Body of pancreas (tissue), 4 donors: Measurements from ENCODE around the gene TUBA1A.
"Not testable (repeated sequence)": the region's sequence is repeated elsewhere in the genome, so short reads cannot be mapped to it uniquely, and the experiment has no call there.

Experiments
- CTCF ChIP-seq, 7 experiments: fragments of 450-650 bp in 4 of 7; fragments of 200-600 bp in 3 of 7; sonication (generic) in 3 of 7; IDR thresholded peaks; one replicate each; pipeline ENCODE4 v1.5.1; 2016 to 2019; ENCODE audit warnings: antibody characterized with exemption in 7 of 7
- POLR2A ChIP-seq, 3 donors: fragments of 450-650 bp; IDR thresholded peaks; one replicate each; pipeline ENCODE4 v1.6.1; 2016; ENCODE audit warnings: antibody characterized with exemption in 3 of 3, mild to moderate bottlenecking in 2 of 3

- TF ChIP-seq CTCF, POLR2A (IDR thresholded peaks at IDR 0.05): not testable (repeated sequence)
Measured at GRCh38 chr12:49136997-49137396, 51.9 kb downstream of the TUBA1A start.
